Neural cell (in vitro differentiated cells): ENCODE data around the gene CYP27A1.

Experiments used
- CTCF ChIP-seq: fragments of 450-650 bp; IDR thresholded peaks from 2 replicates; pipeline ENCODE4 v1.5.1; 2014; ENCODE audit warnings: antibody characterized with exemption, mild to moderate bottlenecking, moderate library complexity; ENCODE audit not compliant: poor library complexity, severe bottlenecking
- EP300 ChIP-seq: fragments of 450-650 bp; conservative IDR thresholded peaks from 2 replicates; pipeline ENCODE4 v1.6.1; 2014; ENCODE audit warnings: antibody characterized with exemption, mild to moderate bottlenecking, moderate library complexity; ENCODE audit not compliant: poor library complexity, severe bottlenecking
- EZH2 ChIP-seq: fragments of 200-600, 300-800 bp; shearing (Covaris generic), sonication (generic); IDR thresholded peaks from 2 replicates; pipeline ENCODE4 v1.6.1; 2014; ENCODE audit warnings: antibody characterized with exemption, low read length, borderline replicate concordance, mild to moderate bottlenecking; ENCODE audit not compliant: insufficient read depth, poor library complexity, severe bottlenecking
- MXI1 ChIP-seq: fragments of 450-650 bp; conservative IDR thresholded peaks from 2 replicates; pipeline ENCODE4 v1.6.1; 2014; ENCODE audit warnings: antibody characterized with exemption, mild to moderate bottlenecking; ENCODE audit not compliant: poor library complexity, severe bottlenecking
- POLR2AphosphoS5 ChIP-seq: IDR thresholded peaks from 2 replicates; pipeline ENCODE4 v1.6.1; 2012
- REST ChIP-seq: IDR thresholded peaks from 2 replicates; pipeline ENCODE4 v1.6.1; 2012; ENCODE audit warnings: borderline replicate concordance

- TF ChIP-seq POLR2AphosphoS5 (no peak), MXI1 (no peak), CTCF (no peak), REST (no peak), EP300 (no peak), EZH2 (no peak)
These were observed 42.1 kb downstream of the CYP27A1 start for GRCh38 chr2:218824004-218824403.
